Right renal pelvis (tissue), 4 donors: Measurements from ENCODE around the gene RSPRY1. TPM values are rescaled to one million over a fixed set of nuclear protein-coding genes. Genes with fewer than 3 reads are reported as not detected.

Experiments used
- DNase-seq, 4 donors: peaks; one replicate each; pipeline ENCODE4 v3.0.0-alpha.2; 2013; ENCODE audit warnings: low read depth in 4 of 4, low spot score in 3 of 4, missing footprints in 1 of 4
- polyA plus RNA-seq, 4 donors: library from polyadenylated mRNA; unstranded; fragments of 120-200 nt; gene quantifications; one replicate each; pipeline ENCODE4 v1.2.1, GENCODE V29; 2013; ENCODE audit not compliant: insufficient read length in 4 of 4

RSPRY1 gene
- 10 to 100 TPM; 39.7 to 54.0 (median 48.6) TPM for polyA plus RNA-seq

DNA sequence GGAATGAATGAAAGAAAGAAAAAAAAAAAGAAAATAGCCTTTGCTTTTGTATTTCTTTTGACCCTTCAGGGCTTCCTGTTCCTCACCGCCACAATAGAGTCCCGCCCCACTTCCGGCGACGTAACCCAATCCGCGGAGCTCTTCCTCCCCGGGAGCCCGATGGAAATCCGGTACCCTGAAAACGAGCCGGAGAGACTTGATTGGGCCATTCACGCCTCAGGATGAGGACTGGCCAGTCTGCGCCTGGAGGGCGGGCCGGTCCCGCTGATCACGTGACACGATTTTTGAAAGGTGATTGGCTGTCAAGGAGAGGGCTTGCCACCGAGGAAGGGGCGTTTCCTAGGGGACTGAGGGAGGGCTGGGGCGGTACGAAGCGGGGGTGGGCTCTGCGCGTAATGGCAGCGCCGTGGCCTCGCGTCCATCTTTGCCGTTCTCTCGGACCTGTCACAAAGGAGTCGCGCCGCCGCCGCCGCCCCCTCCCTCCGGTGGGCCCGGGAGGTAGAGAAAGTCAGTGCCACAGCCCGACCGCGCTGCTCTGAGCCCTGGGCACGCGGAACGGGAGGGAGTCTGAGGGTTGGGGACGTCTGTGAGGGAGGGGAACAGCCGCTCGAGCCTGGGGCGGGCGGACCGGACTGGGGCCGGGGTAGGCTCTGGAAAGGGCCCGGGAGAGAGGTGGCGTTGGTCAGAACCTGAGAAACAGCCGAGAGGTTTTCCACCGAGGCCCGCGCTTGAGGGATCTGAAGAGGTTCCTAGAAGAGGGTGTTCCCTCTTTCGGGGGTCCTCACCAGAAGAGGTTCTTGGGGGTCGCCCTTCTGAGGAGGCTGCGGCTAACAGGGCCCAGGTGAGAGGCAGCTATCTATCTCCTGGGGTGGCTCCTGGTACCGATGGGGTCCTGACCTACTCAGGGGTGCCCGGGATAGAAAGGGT lies at the start of gene RSPRY1, which contains the start of gene PSME3IP1:
TSS of gene RSPRY1 (plus strand) at position 385 of the 927 bp plus-strand sequence. CDS start 18,330 bp downstream, outside the sequence.
TSS of gene PSME3IP1 (minus strand) at position 95 of the 927 bp plus-strand sequence. CDS start 12,185 bp downstream, outside the sequence.
- DNase-seq = peak; percentile 99 to 100 (median 100)

DNA sequence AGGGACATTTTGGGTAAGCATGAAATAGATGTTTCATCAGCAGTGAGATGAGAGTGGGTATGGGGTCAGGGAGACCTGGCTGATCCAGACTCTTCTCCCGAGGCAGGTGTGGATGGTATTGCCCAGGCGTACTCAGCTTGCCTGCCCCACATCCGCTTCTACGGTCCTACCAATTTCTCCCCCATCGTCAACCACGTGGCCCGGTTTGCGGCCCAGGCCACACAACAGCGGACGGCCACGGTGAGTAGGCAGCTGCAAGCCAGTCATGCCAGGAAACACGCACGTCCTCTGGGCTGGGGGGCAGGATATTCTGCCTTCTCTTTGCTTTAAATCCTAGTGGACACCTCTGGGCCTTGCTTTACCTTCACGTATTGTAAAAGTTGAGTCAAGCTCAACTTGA lies 49.1 kb upstream of the RSPRY1 start:
- no peak for DNase-seq

DNA sequence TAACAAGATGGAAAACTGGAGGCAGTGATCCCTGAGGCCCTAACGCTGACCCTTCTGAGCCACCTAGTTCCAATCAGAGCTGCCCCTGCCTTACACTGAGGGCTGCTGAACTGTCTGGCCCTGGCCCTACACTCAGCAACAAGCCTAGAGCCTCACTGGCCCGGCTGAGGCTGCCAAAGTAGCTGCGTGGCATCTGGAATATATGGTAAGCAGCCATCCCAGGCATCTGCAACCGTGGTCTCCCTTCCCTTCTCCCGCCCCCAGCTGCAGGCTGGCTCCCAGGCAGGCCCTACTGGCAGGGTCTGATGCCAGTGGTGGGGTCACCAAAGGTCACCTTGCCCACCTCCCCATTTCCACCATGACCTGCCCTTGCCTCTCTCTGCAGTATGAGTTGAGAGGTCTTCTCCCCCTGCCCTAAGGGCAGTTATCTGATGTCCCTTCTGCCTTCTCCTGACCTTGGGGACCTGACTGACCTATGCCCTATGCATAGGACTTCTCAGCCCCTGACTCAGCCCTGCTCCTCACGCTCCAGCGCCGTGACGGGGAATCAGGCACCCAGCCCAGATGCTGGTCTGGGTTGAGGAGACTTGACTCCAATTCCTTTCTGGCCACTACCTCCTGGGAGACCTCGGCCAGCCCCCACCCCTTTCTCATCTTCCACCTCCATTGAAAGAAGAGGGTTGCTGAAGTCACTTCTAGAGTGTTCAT lies 48.4 kb upstream of the RSPRY1 start:
- no peak for DNase-seq

DNA sequence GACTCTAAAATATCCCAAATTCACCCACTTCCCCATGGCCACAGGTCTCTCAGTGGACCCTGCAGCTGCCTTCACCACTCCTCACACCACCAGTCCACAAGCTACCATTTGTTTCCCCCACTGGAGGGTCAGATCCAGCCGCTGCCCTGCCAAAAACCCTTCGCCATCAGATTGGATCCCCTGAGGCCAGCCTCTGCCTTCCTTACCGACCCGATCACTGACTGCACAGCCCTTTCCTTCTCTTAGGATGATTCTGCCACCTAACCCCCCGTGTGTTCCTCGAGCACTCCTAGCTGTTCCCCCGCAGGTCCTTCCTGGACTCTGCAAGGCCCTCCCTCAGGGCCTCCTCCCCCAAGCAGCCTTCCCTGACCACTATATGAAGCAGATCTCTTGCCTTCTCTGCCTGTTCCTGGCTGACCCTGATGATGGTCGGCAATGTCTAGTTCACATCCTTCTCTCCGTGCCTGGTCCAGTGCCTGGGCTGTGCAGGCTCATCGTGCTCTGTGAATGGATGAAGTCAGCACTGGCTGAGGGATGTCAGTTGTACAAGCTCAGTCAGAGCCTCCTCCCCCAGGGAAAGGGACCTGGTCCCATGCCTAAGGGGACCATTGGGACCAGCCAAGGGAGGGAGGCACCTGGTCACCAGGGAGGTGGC lies 47.7 kb upstream of the RSPRY1 start:
- no peak for DNase-seq

DNA sequence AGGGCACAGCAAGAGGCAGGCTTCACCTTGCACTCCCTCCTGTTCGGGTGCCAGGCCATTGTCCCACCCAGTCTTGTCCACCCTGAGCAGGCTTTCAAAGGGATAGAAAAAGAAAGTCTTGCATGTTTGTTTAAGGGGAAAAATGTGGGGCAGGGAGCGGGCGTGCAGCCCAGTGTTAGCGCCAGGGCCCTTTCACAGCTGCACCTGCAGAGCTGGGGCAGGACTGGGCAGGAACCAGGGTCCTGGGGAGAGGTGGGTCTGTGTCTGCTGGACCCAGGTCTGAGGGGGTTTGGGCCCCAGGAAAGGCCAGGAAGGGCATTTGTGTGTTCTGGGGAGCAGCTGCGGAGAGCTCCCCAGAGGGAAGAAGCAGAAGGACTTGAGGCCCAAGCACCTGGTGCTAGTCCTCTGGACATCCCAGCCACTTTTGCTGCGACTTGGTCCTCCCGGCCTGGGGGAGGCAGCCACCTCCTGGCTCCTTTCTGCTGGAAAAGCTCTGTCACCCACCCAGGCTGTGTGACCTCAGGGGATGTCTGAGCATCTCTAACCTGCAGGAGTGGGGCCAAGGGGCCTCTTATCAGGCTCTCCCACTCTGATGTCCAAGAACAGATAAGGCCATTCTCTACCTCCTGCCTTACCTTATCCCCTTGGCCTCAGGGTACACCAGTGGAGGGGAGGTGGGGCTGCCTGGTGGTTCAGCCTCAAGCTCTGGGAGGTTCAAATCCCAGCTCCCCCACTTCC lies 45.0 kb upstream of the RSPRY1 start:
- DNase-seq = no peak

DNA sequence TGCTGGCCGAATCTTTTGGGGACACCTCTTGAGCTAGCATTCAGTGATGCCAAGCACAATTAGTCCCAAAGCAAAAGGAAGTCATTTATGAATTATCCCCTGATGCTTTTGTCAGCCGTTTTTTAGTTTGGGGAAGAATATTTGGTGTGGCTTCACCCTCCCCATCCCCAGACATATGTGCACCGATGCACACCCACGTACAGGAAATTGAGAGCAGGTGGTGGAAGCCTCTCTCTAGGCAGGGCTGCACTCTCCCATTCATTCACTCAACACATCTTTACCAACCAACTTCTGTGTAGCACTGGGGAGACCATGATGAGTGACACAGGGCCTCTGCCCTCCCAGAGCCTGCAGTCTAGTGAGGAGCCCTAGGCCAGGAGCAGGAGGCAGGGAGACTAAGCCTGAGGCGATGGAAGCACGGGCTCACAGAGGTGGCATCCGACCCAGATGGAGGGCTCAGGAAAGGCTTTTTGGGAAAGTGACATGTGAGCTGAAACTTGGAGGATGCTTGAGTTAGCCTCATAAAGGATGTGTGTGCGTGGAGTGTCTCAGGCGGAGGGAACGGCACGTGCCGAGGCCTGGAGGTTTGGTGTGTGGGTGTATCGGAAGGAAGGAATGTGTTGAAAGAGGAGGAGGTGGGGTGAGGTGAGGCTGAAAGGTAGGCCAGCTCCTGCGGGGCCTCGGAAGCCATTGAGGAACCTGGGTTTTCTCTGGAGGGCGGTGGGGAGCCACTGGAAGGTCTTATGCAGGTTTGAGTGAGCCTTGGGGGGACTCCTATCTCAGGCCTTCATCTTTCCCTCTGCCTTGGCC lies 44.1 kb upstream of the RSPRY1 start:
- DNase-seq = no peak

DNA sequence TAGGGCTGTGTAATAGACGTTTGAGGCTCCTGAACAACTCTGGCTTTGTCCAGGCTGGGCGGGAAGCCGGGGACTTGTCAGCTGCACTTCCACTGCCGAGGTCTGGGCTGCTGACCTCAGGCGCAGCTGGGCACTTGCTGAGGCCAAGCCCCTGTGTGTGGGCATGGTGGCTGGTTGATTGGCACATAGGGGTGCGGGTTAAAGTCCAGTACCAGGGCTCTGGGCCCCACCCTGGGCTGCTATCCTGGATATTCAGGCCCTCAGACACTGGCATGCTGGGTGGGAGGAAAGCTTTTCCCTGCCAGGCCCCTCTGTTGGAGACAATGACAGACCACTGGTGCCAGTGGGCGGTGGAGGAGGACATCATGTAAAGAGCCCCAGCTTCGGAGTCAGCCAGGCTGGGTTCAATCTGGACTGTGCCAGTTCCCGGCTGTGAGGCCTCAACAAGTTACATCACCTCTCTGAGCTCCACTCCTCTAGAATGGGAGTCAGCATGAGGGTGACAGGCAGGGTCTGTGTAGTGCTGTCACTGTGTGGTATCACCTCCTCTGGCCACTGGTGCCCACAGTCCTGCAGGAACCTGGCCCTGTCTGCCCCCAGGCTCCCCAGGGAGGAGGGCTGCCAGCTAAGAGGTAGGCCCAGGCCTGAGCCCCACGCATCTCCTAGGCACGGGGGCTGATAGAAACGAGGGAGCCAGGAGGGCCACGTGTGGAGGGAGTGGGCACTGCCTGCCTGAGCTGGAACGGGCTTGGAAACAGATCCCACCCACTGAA lies 42.8 kb upstream of the RSPRY1 start:
- no peak for DNase-seq

DNA sequence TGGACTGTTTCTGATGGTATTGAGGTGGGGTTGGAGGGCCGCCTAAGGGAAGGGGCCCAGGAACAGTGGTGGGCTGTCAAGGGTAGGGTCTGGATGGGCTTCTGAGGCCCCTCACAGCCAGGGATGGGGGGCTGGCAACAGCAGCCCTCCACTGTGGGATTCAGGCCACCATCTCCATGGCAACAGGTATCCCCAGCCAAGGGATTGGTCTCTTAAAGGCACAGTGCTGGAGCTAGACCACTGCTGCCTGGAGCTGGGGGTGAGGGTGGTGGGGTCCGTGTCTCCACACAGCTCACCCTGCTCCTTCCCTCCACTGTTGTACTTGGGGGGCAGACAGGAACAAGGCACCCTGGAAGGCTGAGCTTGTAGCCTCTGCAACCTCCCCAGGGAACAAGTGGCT lies 42.1 kb upstream of the RSPRY1 start:
- no peak for DNase-seq

DNA sequence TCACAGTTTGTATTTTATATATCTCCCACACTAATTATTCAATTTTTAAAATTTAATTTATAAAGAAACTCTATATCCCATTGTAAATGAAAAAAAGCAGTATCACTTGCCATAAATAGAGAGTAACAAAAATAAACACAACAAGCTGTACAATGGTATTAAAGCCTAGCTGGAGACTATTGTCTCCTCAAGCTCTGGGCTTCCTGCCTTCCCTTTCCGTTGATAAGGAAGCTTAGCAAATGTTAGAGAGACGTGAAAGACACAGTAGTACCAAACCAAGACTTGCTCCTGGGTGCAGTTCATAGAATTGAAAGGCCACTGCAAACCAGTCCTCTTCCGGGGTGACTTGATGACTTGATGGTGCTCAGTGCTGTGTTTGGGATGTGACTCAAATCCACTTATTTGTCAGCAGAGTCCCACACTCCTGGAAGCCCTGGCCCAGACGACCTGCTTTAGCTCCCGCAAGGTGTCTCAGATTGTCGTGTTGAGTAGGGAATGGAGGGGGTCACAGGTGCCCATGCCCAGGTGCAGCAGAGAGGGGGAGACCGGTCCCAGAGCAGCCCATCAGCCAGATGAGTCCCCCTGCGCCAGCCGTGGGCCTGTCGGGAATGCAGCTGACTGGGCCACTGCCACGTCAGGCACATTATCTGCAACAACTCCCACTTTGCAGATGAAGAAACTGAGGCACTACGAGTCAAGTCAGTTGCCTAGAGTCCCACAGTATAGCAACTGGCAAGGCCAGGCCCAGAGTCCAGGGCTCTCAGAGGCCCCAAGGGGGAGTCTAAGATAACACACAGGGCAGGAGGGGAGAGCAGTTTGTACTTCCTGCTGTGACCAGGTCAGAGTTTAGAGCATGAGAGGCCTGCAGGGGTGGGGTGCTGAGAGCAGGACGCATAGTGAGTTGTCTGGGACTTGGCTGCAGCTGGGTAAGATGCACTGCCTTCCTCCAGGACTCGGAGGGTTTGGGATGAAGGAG lies 40.8 kb upstream of the RSPRY1 start:
- DNase-seq = no peak

DNA sequence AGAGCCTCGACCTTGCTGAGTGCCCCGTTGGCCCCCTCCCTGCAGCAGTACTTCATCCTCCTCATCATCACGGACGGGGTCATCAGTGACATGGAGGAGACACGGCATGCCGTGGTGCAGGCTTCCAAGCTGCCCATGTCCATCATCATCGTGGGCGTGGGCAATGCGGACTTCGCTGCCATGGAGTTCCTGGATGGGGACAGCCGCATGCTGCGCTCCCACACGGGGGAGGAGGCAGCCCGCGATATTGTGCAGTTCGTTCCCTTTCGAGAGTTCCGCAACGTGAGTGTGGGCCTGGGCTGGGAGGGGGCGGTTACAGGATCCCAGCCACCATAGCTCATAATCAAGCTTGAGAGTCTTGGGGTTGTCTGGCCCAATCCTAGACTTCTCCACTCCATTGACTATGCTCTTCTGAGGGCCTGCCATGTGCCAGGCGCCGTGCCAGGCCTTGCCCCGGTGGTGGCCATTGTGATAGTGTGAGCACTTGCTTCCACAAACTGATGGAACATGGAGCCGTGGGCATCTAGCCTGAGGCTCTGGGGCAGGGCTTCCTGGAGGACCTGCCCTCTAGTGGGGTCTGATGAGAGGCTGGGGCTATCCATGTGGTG lies 40.0 kb upstream of the RSPRY1 start:
- DNase-seq = no peak

DNA sequence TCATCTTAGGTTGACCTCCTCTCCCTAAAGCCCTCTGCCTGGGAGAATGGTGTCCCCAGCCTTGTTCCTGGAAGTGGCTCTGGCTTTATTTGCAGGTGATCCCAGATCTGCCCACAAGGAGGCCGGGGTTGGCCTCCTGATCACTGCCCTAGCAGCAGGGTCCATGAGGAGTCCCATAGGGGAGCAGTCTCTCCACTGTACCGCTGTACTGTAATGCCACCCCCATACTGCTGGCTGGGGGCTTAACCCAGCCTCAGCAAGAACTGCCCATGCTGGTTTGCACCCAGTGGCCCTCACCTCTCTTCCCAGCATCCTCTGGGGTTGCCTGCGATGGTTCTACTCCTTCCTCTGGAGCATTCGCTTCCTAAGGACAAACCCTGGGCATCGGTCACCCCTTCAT lies 39.4 kb upstream of the RSPRY1 start:
- no peak for DNase-seq

DNA sequence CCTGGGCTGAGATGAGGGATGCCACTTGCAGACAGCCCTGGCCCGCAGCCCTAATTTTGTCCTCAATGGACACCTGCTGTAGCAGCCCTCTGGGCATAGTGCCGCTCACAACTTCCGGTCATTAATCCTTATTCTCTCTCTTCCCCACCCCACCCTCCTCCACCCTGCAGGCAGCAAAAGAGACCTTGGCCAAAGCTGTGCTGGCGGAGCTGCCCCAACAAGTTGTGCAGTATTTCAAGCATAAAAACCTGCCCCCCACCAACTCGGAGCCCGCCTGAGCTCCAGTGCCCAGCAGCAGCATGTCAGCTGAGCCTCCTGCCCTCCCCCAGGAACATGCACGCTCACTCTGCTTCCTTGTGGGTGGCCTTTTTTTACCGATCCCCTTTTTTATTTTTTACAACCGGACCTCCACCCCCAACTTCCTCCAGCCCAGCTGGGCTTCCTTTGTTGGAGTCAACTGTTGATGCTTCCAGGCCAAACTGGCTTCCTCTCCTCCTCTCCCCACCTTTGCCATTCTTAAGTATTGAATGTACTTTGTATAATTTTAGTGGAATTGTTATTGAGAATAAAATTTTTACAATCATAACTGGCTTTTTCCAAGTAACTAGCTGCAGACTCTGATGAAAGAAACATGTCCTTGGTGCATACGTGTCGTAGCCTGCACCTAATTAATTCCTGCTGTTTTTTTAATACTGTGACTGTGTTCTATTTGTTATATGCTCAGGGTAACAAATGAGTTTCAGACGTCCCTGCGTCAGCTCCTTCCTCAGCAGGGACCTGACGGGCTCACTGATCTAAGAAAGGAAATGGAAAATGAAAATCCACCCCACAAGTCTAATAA lies 38.5 kb upstream of the RSPRY1 start:
- no peak for DNase-seq

DNA sequence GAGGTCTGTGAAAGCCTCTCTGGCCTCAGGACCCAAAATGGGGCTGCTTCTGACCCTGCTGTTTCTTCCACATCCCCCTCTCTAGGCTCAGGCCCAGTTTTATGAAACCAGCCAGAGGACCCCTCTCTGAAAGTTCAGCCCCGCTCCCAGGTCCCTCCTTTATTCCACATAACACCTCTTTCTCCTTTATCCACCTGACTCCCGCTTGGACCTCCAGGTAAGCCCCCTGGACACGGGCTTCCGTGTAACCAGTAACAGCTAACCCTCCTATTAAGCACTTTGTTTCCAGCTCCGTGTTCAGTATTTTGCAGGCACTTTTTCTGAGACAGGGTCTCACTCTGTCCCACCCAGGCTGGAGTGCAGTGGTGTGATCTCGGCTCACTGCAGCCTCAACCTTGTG lies 37.6 kb upstream of the RSPRY1 start:
- no peak for DNase-seq

DNA sequence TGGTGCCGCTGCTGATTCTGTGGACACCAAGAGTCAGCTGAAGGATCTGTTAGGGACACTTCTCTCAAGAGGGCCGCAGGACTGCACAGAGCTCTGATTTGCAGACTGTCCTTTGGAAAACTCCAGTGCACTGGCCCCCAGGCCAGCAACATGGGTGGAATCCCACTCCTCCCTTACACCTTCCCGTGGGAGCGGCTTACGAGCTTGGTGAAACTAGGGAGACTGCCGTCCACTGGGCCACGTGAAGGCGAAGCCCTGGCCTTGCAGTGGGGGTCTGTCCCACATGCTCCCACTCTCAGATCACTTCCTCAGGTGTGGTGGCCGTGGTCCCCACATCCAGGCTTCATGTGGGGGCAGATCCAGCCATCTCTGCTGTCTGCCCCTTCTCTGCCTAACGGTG lies 36.7 kb upstream of the RSPRY1 start:
- DNase-seq = no peak

DNA sequence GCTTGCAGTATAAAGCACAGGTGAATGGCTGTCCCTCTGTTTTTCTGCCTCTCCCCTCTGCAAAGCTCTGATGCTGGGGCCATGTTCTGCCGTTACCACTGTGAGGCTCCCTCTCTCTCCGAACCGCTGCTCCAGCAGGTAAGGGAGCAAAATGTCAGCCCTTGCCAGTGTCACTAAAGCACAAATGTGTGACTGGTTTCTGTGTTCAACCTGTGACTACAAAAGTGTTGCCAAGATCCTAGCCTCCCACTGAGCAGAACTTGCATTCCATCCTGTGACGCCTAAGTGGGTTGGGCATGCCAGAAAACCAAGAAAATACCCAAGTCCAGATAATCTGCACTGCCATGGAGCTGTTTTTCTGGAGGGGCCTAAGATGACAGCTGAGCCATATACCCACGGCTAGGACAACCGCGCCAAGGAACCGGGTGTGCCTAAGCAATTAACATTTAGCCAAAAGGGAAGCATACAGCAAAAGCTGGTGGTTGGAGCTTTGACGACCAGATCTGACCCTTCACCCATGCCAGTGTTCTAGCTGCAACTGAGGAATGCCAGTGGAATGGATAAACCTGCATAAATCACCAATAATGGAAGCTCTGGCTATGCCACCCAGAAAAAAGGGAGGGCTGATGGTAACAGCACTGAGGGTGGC lies 35.3 kb upstream of the RSPRY1 start:
- DNase-seq = no peak

DNA sequence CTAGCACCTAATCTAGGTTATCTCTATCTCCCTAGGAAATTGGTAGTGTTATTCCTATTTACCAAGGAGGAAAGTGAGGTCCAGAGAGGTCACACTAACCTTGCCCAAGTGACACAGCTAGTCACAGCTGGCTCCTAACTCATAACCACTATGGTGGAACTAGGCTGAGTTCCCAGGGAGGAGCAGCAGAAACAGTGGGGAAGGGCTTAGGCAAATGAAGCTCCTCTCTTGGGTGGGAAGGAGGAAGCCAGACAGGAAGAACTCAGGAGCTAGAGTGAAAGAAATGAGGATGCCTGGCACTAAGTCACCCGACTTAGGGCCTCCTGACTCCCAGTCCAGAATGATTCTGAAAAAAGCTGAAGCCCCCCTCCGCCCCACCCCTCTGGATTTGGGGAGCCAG lies 34.8 kb upstream of the RSPRY1 start:
- no peak for DNase-seq
